Measurements from ENCODE around the gene PARP14. TPM values are rescaled to one million over a fixed set of nuclear protein-coding genes. Genes with fewer than 3 reads are reported as not detected.

The PARP14 gene
- total and polyA plus RNA-seq, 10 of the 15 experiments (the other 5 are each of a cell fraction or from before 2014, with no cell fraction given): 21.6 to 189 (median 92.7) TPM

GRCh38 chr3:122668930-122669730 lies 11.5 kb upstream of the PARP14 start:
- no peak overlapping the region for H3K9ac ChIP-seq (ENCODE audit: control insufficient read depth, insufficient read depth, low read length)
- TF ChIP-seq MEF2A (IDR thresholded peaks at IDR 0.05; ENCODE audit: insufficient read depth, low read depth, low read length) (no peak), POLR2A (IDR thresholded peaks at IDR 0.05; ENCODE audit: low read depth, low read length) (no peak), KAT2A (conservative IDR thresholded peaks at IDR 0.05; ENCODE audit: control insufficient read depth, low read depth, low read length) (no peak), ZNF217 (IDR thresholded peaks at IDR 0.05) (0 out of 2 replicates have a peak, but pooled peaks have one; percentile 59), NBN (IDR thresholded peaks at IDR 0.05) (no peak), ZNF687 (IDR thresholded peaks at IDR 0.05) (peak; percentile 95), SP1 (IDR thresholded peaks at IDR 0.05; ENCODE audit: low read depth, low read length) (no peak), RUNX3 (IDR thresholded peaks at IDR 0.05; ENCODE audit: low read length) (0 out of 2 replicates have a peak, but pooled peaks have one; percentile 18), GATAD2B (conservative IDR thresholded peaks at IDR 0.05; ENCODE audit: low read depth) (no peak), NR2F1 (conservative IDR thresholded peaks at IDR 0.05) (no peak), ZBTB40 (IDR thresholded peaks at IDR 0.05; ENCODE audit: borderline replicate concordance) (no peak), IKZF2 (IDR thresholded peaks at IDR 0.05) (peak in 1 of 2 experiments; percentile 21; a peak in 1 of 4 replicates), MTA3 (IDR thresholded peaks at IDR 0.05; ENCODE audit: borderline replicate concordance, low read length) (no peak), RELA (IDR thresholded peaks at IDR 0.05; ENCODE audit: borderline replicate concordance, partially characterized antibody) (no peak), CBFB (IDR thresholded peaks at IDR 0.05; ENCODE audit: low read depth) (no peak), SIN3A (IDR thresholded peaks at IDR 0.05; ENCODE audit: low read depth, low read length) (no peak)

More at GRCh38 chr3:122668930-122669730, 11.5 kb upstream of the PARP14 start:
- ChIA-PET SMC1A (ENCODE audit: uncharacterized antibody, unreplicated experiment) (interaction anchor here (0.6 to 1.9 kb wide), 14 partner anchors 9 to 285 kb away, joined by 3 to 13 read pairs (median 4); partner anchors contain the start of gene FAM162A), CTCF (interaction anchor here (0.6 to 1.7 kb wide), 8 partner anchors 8 to 1129 kb away, joined by 3 to 11 read pairs (median 4); no protein-coding TSS in a partner anchor), RAD21 (ENCODE audit: unreplicated experiment) (interaction anchor here (0.6 to 2.4 kb wide), 8 partner anchors 10 to 107 kb away, joined by 3 to 15 read pairs (median 4); no protein-coding TSS in a partner anchor), POLR2A (interaction anchor here (0.9 to 2.1 kb wide), 5 partner anchors 10 to 52 kb away, joined by 3 to 11 read pairs (median 5); partner anchors contain the start of gene PARP14)
- Histone ChIP-seq H3K27ac (ENCODE audit: control insufficient read depth, insufficient read depth) (peak overlapping the region; percentile 41; the same call in 1 of the 2 replicates), H2AFZ (ENCODE audit: control insufficient read depth, low read depth, low read length) (peak overlapping the region; percentile 47), H3K79me2 (ENCODE audit: control insufficient read depth, insufficient read depth, low read length) (no peaks in the 10 kb centered on the region), H4K20me1 (ENCODE audit: control insufficient read depth, insufficient read depth) (no peaks in the 10 kb centered on the region), H3K4me1 (ENCODE audit: control insufficient read depth, insufficient read depth, low read length) (peaks cover 12% of the 10 kb centered on the region), H3K36me3 (ENCODE audit: control insufficient read depth in 2 of 2, insufficient read depth in 2 of 2, low read length in 1 of 2) (no peaks in the 10 kb centered on the region), H3K9me3 (replicated peaks; ENCODE audit: control insufficient read depth, insufficient read depth, low read length) (no peaks in the 10 kb centered on the region; the same call in 2 of the 3 replicates), H3K27me3 (replicated peaks in 1 of 2; ENCODE audit: control insufficient read depth in 2 of 2, insufficient read depth in 2 of 2, low read length in 1 of 2) (no peaks in the 10 kb centered on the region), H3K4me2 (ENCODE audit: control insufficient read depth, insufficient read depth) (peak overlapping the region; percentile 41; the same call in 1 of the 2 replicates), H3K4me3 (no peak overlapping the region)
- intact Hi-C loops (cut with micrococcal nuclease; ENCODE audit: unreplicated experiment) (no loop called here), in situ Hi-C loops (cut with MboI) (no loop called here)
- FAIRE-seq (peak; percentile 44), ATAC-seq (peak; percentile 97), DNase-seq (ENCODE audit: low read depth, low spot score) (no peak)
- 77% methylated on average over 8 of the region's 8 CpGs for WGBS (ENCODE audit: insufficient coverage, insufficient replicate concordance, low lambda C conversion rate, missing lambda C conversion rate)
- no TSS peak for BruUV-seq (replicated peaks)

All from GM12878 (cell line).